ENCODE measurements around the gene ARHGEF26.

DNA sequence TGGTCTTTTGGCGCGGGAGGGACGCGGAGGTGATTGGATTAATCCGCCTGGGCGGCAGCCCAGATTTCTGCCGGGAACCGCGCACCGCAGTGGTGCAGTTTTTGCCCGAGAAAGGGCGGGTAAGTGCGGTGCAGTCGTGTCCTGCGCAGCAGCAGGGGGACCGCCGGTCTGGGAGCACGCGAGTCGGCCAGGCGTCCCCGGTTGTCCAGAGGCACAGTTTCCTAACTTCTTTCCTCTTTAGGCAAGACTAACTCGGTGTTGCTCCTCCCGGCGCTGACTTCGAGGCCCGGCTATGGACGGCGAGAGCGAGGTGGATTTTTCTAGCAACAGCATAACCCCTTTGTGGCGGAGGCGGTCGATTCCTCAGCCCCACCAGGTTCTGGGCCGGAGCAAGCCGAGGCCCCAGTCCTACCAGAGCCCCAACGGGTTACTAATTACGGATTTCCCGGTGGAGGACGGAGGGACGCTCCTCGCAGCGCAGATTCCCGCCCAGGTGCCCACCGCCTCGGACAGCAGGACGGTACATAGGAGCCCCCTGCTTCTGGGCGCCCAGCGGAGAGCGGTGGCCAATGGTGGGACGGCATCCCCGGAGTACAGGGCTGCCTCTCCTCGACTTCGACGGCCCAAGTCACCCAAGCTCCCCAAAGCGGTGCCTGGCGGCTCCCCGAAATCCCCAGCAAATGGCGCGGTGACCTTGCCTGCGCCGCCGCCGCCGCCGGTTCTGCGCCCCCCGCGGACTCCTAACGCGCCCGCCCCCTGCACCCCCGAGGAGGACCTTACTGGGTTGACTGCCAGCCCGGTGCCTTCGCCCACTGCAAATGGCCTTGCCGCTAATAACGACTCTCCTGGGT lies 736 bp downstream of the ARHGEF26 start:
- TF ChIP-seq, protein P1, sequence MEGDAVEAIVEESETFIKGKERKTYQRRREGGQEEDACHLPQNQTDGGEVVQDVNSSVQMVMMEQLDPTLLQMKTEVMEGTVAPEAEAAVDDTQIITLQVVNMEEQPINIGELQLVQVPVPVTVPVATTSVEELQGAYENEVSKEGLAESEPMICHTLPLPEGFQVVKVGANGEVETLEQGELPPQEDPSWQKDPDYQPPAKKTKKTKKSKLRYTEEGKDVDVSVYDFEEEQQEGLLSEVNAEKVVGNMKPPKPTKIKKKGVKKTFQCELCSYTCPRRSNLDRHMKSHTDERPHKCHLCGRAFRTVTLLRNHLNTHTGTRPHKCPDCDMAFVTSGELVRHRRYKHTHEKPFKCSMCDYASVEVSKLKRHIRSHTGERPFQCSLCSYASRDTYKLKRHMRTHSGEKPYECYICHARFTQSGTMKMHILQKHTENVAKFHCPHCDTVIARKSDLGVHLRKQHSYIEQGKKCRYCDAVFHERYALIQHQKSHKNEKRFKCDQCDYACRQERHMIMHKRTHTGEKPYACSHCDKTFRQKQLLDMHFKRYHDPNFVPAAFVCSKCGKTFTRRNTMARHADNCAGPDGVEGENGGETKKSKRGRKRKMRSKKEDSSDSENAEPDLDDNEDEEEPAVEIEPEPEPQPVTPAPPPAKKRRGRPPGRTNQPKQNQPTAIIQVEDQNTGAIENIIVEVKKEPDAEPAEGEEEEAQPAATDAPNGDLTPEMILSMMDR (IDR thresholded peaks at IDR 0.05) = no peak
- TF ChIP-seq POLR2AphosphoS5 (IDR thresholded peaks at IDR 0.05) = no peak

Measured in sigmoid colon (tissue), 4 donors.